ENCODE data around the gene GALNT12. TPM values are rescaled to one million over a fixed set of nuclear protein-coding genes. Genes with fewer than 3 reads are reported as not detected.

Gene GALNT12
- total and polyA plus RNA-seq, 8 donors, result 14.6 to 24.6 (median 19.6) TPM

DNA sequence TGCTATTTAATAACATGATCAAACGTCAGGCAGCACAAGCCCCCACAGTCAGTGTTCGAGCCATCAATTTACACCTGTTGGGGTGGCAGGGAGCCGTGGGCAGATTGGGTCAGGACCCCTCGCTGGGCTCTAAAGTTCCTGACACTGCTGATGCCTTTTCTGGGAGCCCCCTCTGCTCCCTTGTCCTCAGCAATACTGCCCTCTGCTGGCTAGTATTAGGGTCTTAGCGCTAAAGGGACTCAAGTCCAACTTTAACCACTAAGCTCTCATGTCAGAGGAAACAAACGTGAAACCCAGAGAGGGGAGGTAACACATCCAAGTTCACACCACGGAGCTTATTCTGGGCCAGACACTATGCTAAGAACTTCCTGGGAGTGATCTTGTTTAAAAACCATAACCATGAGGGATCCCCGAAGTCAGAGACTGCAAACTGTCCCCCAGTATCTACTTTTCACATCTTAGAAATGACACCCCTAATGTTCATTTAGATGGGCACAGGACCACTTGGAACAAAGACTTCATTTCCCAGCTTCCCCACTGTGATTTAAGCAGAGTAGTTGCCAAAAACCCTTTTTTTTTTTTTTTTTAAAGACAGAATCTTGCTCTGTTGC, 31.5 kb upstream of the GALNT12 start:
- Histone ChIP-seq H3K4me3 (no peak overlapping the region), H3K27me3 (no peaks in the 10 kb centered on the region), H3K27ac (no peak overlapping the region), H3K4me1 (no peaks in the 10 kb centered on the region), H3K9me3 (no peaks in the 10 kb centered on the region), H3K36me3 (peaks cover 0 to 35% of the 10 kb centered on the region in 2 donors)
- peak; percentile 44 for ATAC-seq
- intact Hi-C loops (cut with DNase I), result loop anchor here in 1 of 2 donors (10.0 kb wide), 1 partner anchor 461 kb away; no protein-coding TSS in a partner anchor
- peak; percentile 43 to 56 for TF ChIP-seq CTCF (IDR thresholded peaks at IDR 0.05)
- DNase-seq, result peak in 2 of 4 donors; percentile 34 to 67

DNA sequence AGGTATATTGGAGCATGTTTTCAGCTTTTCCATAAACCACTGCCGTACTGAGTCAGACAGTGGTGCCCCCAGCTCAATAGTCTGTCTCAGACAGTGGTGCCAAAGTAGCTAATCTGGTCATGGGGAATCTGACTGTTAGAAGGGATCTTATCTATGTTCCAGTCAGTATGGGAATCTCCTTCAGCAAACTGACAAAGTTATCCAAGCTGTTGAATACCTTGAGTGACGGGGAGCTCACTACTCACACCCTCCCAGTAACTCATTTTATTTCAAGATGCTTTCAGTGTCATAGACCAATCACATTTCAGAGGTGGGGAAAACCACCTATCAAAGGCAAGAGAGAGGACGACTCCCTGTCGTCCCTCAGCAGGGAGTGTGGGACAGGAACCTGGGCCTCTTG, 29.9 kb upstream of the GALNT12 start:
- ATAC-seq, result no peak
- no peak for DNase-seq
- intact Hi-C loops (cut with DNase I), result loop anchor here in 1 of 2 donors (10.0 kb wide), 1 partner anchor 463 kb away; no protein-coding TSS in a partner anchor
- H3K4me3 ChIP-seq, result no peak overlapping the region
- no peak overlapping the region for H3K27ac ChIP-seq
- peaks cover 0 to 10% of the 10 kb centered on the region in 2 donors for H3K4me1 ChIP-seq
- no peaks in the 10 kb centered on the region for H3K27me3 ChIP-seq
- H3K36me3 ChIP-seq, result peaks cover 0 to 31% of the 10 kb centered on the region in 2 donors
- TF ChIP-seq CTCF (IDR thresholded peaks at IDR 0.05), result no peak
- H3K9me3 ChIP-seq, result no peaks in the 10 kb centered on the region

DNA sequence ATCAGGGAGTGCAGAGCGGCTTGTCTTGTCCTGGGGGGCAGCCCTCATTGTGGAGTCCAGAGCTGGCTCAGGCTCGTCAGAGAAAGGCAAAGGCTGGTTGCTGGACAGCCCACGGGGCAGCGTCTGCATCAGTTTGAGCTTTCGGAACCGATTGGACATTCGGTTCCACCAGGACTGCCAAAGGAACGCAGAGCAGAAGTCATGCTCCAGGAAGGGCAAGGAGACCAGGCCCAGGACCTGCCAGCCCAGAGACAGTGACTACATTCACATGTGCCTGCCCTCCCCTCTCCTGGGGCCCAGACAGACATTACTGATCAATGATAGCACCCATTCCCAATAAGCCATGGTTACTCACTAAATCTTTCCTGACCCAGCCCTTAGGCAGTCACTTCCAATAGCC, 29.2 kb upstream of the GALNT12 start:
- Histone ChIP-seq H3K4me3 (no peak overlapping the region), H3K4me1 (peaks cover 0 to 11% of the 10 kb centered on the region in 2 donors), H3K27me3 (no peaks in the 10 kb centered on the region), H3K36me3 (peaks cover 0 to 26% of the 10 kb centered on the region in 2 donors), H3K27ac (no peak overlapping the region), H3K9me3 (no peaks in the 10 kb centered on the region)
- no peak for ATAC-seq
- intact Hi-C loops (cut with DNase I), result loop anchor here in 1 of 2 donors (10.0 kb wide), 1 partner anchor 463 kb away; no protein-coding TSS in a partner anchor
- TF ChIP-seq CTCF (IDR thresholded peaks at IDR 0.05), result no peak
- DNase-seq, result no peak

DNA sequence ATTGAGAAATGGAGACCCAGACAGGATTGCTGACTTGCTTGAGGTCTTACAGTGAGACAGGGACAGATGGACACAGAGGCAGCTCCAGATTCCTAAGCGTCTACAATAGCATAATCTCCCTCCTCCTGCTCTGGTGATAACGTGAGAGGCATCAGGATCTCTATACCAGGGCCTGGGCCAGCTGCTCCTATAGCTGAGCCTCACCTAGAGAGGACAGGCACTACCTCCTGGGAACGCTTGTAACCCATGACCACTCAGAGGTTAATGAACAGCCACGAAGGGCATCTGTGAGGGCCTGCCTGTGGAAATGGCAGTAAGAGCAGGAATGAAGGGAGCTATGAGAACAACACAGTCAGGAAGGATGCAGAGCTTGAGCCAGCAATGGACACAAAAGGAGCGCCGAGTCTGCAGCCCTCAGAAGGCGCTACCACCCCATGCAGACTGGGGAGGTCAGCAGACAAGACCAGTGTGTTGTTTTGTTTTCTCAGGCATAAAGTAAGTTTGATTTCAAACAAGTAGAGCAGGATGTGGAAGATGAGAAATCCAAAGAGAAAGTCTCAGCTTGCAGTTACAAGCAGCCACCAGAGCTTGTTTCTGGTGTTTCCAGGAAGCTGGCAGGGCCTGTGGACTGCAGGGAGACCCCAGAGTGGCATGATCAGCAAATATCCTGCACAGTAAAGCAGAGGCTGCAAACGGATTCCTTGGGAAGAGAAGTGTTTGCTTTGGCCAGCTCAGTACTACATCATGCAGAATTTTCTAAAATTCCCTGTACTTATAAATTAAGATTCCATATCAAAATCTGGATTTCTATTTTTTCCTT, 28.5 kb upstream of the GALNT12 start:
- no peaks in the 10 kb centered on the region for H3K9me3 ChIP-seq
- DNase-seq (peak in 1 of 4 donors; percentile 55), ATAC-seq (peak; percentile 71)
- peaks cover 0 to 22% of the 10 kb centered on the region in 2 donors for H3K36me3 ChIP-seq
- no peak for TF ChIP-seq CTCF (IDR thresholded peaks at IDR 0.05)
- peaks cover 0 to 11% of the 10 kb centered on the region in 2 donors for H3K4me1 ChIP-seq
- intact Hi-C loops (cut with DNase I), result loop anchor here in 1 of 2 donors (10.0 kb wide), 1 partner anchor 464 kb away; no protein-coding TSS in a partner anchor
- no peaks in the 10 kb centered on the region for H3K27me3 ChIP-seq
- H3K27ac ChIP-seq, result peak overlapping the region in 1 of 2 donors; percentile 33
- no peak overlapping the region for H3K4me3 ChIP-seq

All from left lung (tissue), 10 donors.